Lower leg skin (tissue), 4 donors: ENCODE data around the gene CDH26. TPM values are rescaled to one million over a fixed set of nuclear protein-coding genes. Genes with fewer than 3 reads are reported as not detected.
A peak's percentile ranks its signal among the peaks of the same experiment; 100 is the strongest.

Experiments used
- DNase-seq, 2 donors: peaks; one replicate each; pipeline ENCODE4 v3.0.0-alpha.2; 2019; ENCODE audit warnings: low spot score in 2 of 2
- H3K4me3 ChIP-seq: fragments of 200-600 bp; sonication (generic); 2 replicates; pipeline ENCODE4 v1.5.1; 2017; ENCODE audit warnings: mild to moderate bottlenecking, low read depth; ENCODE audit not compliant: poor library complexity, severe bottlenecking
- POLR2A ChIP-seq, 2 donors: fragments of 450-650 bp; IDR thresholded peaks; one replicate each; pipeline ENCODE4 v1.6.1; 2016 to 2017; ENCODE audit warnings: antibody characterized with exemption in 2 of 2, mild to moderate bottlenecking in 1 of 2, moderate library complexity in 1 of 2
- WGBS, 2 donors: methylation state at CpG; one replicate each; pipeline ENCODE4 v1.1.5; 2018; 5-methylcytosine and 5-hydroxymethylcytosine counted together
- intact Hi-C: fragments of 100-400 bp; cut with DNase I; formaldehyde crosslinking; loops from one replicate; pipeline ENCODE4 v1.15.0; 2023; ENCODE audit warnings: low total_unique reads
- total RNA-seq, 4 donors: library from RNA; depleted of rRNA; stranded (reverse); fragments of >200 nt; gene quantifications; one replicate each; pipeline ENCODE4 v1.1.0, GENCODE V29; 2016
- TF ChIP-seq, protein P1 (sequence below), 3 donors: fragments of 450-650 bp; IDR thresholded peaks; one replicate each; pipeline ENCODE4 v1.5.1; 2016; ENCODE audit warnings: antibody characterized with exemption in 3 of 3, mild to moderate bottlenecking in 3 of 3, moderate library complexity in 2 of 3

CDH26 gene
- total RNA-seq, 4 donors from 2014 or later: 1.1 to 10.6 (median 1.8) TPM

DNA sequence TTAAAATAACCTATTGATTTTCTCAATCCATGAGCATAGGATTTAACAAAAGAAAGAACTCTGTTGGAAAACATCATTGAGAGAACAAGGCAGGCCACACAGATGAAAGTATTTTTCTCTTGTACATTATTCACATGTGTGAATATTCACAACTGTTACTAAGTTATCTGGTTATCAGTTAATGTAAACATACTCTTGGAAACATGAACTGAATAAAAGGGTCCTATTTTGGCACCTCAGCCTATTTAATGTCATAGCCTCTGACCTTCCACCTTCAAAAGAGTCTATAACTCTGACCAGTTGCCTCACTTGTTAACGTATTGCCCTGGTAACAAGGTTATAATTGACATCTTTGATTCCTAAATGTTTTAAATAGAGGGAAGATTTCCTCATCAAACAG lies 32.9 kb upstream of the CDH26 start:
- intact Hi-C loops: no loop called here

DNA sequence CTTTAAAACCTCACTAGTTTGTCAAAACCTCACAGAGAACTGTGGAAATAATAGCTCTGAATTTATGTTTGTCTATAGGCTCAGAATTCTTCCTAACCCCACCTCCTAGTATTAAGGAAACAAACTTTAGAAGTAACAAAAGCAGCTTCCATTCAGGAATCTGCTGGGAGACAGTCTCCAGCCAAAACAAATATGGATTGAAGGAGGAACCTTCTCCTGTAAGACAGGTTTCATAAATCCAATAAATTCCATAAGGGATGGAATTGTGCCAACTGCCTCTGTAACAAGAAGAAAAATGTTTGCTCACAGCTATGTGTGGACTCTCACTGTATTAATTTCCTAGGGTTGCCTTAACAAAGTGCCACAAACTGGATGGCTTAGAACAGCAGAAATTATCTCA lies 32.3 kb upstream of the CDH26 start:
- DNase-seq: no peak
- H3K4me3 ChIP-seq: no peak overlapping the region
- TF ChIP-seq, protein P1, sequence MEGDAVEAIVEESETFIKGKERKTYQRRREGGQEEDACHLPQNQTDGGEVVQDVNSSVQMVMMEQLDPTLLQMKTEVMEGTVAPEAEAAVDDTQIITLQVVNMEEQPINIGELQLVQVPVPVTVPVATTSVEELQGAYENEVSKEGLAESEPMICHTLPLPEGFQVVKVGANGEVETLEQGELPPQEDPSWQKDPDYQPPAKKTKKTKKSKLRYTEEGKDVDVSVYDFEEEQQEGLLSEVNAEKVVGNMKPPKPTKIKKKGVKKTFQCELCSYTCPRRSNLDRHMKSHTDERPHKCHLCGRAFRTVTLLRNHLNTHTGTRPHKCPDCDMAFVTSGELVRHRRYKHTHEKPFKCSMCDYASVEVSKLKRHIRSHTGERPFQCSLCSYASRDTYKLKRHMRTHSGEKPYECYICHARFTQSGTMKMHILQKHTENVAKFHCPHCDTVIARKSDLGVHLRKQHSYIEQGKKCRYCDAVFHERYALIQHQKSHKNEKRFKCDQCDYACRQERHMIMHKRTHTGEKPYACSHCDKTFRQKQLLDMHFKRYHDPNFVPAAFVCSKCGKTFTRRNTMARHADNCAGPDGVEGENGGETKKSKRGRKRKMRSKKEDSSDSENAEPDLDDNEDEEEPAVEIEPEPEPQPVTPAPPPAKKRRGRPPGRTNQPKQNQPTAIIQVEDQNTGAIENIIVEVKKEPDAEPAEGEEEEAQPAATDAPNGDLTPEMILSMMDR (IDR thresholded peaks at IDR 0.05): no peak
- no peak for TF ChIP-seq POLR2A (IDR thresholded peaks at IDR 0.05)
- intact Hi-C loops: no loop called here

More for the DNA sequence above, 32.9 kb upstream of the CDH26 start:
- no peak for DNase-seq
- WGBS, 2 donors: 84 to 85% methylated on average over 1 of the region's 1 CpG
- no peak for TF ChIP-seq POLR2A (IDR thresholded peaks at IDR 0.05)
- TF ChIP-seq, protein P1 (IDR thresholded peaks at IDR 0.05): no peak
- H3K4me3 ChIP-seq: no peak overlapping the region

DNA sequence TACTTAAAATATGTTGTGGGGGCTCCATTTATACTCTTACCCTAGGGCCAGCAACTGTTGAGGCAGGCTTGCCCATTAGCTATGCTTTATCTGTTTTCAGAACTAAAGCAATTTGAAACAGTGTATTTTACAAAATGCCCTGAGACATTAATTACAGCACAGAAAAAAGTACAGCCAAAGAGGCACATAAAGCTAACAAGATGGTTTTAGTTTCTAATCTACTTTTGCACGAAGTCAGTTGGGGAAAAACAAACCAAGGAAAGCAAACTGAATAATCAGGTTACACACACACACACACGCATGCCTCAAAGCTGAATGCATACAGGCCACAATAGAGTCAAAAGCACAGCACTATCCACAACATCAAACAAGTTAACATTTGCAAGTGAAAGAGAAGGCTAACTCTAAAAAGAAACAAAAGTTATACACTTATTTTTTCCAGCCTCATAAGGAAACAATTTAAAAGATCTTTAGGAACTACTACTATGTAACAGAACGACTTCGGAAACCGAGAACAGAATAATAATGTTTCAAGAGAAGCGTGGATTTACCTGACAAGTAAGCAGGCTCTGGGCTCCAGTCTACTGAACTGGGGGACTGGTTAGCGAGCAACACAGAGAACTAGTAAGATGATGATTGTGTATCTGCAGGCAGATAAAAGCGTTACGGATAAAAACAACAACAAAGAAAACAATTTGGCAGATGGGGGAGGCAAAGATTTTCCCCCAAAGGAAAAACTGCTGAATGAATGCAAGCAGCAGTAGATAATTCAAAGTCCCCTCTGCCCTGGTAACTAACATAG lies 26.5 kb upstream of the CDH26 start:
- DNase-seq: no peak
- intact Hi-C loops: no loop called here
- H3K4me3 ChIP-seq: no peak overlapping the region
- TF ChIP-seq, protein P1 (IDR thresholded peaks at IDR 0.05): no peak
- TF ChIP-seq POLR2A (IDR thresholded peaks at IDR 0.05): no peak
- 85 to 87% methylated on average over 9 of the region's 9 CpGs for WGBS, 2 donors

DNA sequence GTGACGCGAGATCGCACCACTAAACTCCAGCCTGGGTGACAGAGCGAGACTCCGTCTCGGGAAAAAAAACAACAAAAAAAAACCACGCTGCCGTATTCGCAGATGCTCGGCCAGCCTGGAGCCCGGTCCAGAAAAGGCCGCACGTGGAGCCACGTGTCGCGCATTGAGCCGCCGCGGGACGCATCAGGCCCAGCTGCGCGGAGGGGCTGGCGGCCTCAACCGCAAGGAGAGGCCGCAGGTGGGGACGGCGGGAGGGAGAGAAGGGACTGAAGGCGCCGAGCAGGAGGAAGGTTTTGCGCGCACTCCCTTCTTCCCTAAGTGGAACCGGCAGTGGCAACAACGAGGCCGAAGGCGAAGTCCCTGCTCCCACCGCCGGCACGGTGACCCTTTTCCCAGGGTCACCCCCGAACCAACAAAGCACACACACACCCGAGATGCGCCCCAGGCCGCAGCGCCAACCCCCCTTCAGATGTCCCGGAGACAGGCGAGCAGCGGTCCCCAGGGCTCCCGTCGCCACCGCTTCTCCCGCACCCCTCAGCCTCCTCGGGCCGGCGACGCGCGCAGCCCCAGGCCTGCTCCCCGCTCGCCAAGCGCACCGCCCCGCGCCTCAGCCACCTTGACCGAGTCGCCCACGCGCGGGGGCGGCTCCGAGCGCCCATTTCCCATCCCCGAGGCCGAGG lies 25.5 kb upstream of the CDH26 start:
- intact Hi-C loops: no loop called here
- H3K4me3 ChIP-seq: no peak overlapping the region
- no peak for TF ChIP-seq POLR2A (IDR thresholded peaks at IDR 0.05)
- TF ChIP-seq, protein P1 (IDR thresholded peaks at IDR 0.05): no peak
- 87 to 89% methylated on average over 69 to 72 of the region's 72 CpGs for WGBS, 2 donors
- DNase-seq: no peak

DNA sequence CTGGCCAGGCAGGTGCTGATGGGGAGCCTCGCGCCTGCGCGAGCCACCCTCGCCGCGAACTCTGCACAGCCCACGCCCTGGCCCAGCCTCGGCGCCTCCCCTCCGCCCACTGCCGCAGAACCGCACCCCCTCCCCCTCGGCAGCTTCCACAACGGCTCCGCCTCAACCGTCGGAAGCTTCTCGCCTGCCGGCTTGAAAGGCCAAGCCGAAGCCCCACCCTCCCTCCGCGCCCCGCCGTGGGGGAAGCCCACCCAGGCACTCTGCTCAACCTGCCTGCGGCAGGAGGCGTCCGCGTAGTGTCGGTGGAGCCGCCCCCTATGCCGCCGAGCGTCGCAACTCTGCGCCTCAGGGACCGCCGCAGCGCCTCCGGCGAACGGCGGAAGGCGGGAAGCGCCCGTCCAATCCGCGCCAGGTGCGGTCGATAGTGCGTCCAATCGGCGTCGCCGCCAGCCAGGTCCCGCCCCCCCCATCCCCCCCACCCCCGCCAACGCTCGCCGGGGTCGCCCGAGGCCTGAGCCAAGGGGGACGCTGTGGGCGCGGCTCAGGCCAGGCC lies 24.9 kb upstream of the CDH26 start, which contains the start of gene SYCP2:
Gene SYCP2, minus strand, starts transcription at position 342 of the 553 bp plus-strand sequence. CDS start 11,224 bp downstream, outside the sequence.
- DNase-seq: peak in 1 of 2 donors; percentile 86
- 13 to 62% methylated on average over 21 to 50 of the region's 65 CpGs for WGBS, 2 donors
- intact Hi-C loops: no loop called here

More for the DNA sequence above, 24.9 kb upstream of the CDH26 start, which contains the start of gene SYCP2:
- TF ChIP-seq, protein P1 (IDR thresholded peaks at IDR 0.05): no peak
- TF ChIP-seq POLR2A (IDR thresholded peaks at IDR 0.05): no peak
- peak within 1 kb of the TSS; percentile 48 for H3K4me3 ChIP-seq
